ENCODE measurements around the gene CMPK2. TPM values are rescaled to one million over a fixed set of nuclear protein-coding genes. Genes with fewer than 3 reads are reported as not detected.
A peak's percentile ranks its signal among the peaks of the same experiment; 100 is the strongest.

Gene CMPK2
- total and polyA plus RNA-seq, 9 of the 15 experiments (the other 6 are each of a cell fraction or from before 2014, with no cell fraction given) = 2.6 to 10.5 (median 5.0) TPM

- TF ChIP-seq NKRF (IDR thresholded peaks at IDR 0.05; ENCODE audit: borderline replicate concordance) = no peak
- no peak for TF ChIP-seq CBX3 (IDR thresholded peaks at IDR 0.05; ENCODE audit: borderline replicate concordance in 1 of 2, low read length in 2 of 2)
- no peak for TF ChIP-seq ARID4B (CRISPR knock-in tag; IDR thresholded peaks at IDR 0.05)
- no peak for TF ChIP-seq CHD2 (IDR thresholded peaks at IDR 0.05; ENCODE audit: low read depth, low read length)
- TF ChIP-seq CBX8 (IDR thresholded peaks at IDR 0.05; ENCODE audit: borderline replicate concordance, extremely low read depth, low read depth, low read length, poor library complexity, severe bottlenecking) = no peak
- TF ChIP-seq USF1 (CRISPR knock-in tag; IDR thresholded peaks at IDR 0.05) = no peak
- no peak for TF ChIP-seq MEF2D (tag; conservative IDR thresholded peaks at IDR 0.05; ENCODE audit: low read depth)
- TF ChIP-seq AFF1 (IDR thresholded peaks at IDR 0.05; ENCODE audit: low read depth in 1 of 2, partially characterized antibody in 2 of 2) = peak in 1 of 2 experiments; percentile 68
- TF ChIP-seq ZSCAN32 (CRISPR knock-in tag; IDR thresholded peaks at IDR 0.05) = no peak
- TF ChIP-seq CCNT2 (IDR thresholded peaks at IDR 0.05; ENCODE audit: borderline replicate concordance, extremely low read depth, insufficient read length, low read depth, low read length) = peak; percentile 61
- no peak for TF ChIP-seq ID3 (CRISPR knock-in tag; IDR thresholded peaks at IDR 0.05)
- no peak for TF ChIP-seq ID3 (tag; IDR thresholded peaks at IDR 0.05)
These were observed 20.3 kb upstream of the CMPK2 start (continued) for GRCh38 chr2:6885968-6886367.

Measured in K562 (cell line).